OCI-LY3 (cell line): ENCODE measurements around the gene NCOA5.

Experiments used
- CTCF ChIP-seq: fragments of 200-600, 300-600 bp; sonication (generic); IDR thresholded peaks from 2 replicates; pipeline ENCODE4 v1.5.1; 2014; ENCODE audit warnings: antibody characterized with exemption, low read length, low read depth
- EZH2phosphoT487 ChIP-seq: fragments of 200-600 bp; shearing (Covaris generic); IDR thresholded peaks from 2 replicates; pipeline ENCODE4 v1.6.1; 2018; ENCODE audit warnings: antibody characterized with exemption, mixed run types, low read depth

- TF ChIP-seq CTCF, result no peak
- TF ChIP-seq EZH2phosphoT487, result no peak
Observed at GRCh38 chr20:46028772-46029371, 60.9 kb downstream of the NCOA5 start, which contains the start of gene SLC12A5.
